Suprapubic skin (tissue), 4 donors: ENCODE measurements around the gene MAML2.

Experiments used
- EP300 ChIP-seq: sonication (generic); formaldehyde crosslinking; IDR thresholded peaks from one replicate; pipeline ENCODE4 v1.6.1; 2017; ENCODE audit warnings: antibody characterized with exemption
- POLR2A ChIP-seq, 2 donors: fragments of 450-650 bp; IDR thresholded peaks; one replicate each; pipeline ENCODE4 v1.6.1; 2017; ENCODE audit warnings: antibody characterized with exemption in 2 of 2, mild to moderate bottlenecking in 2 of 2, moderate library complexity in 2 of 2
- POLR2AphosphoS5 ChIP-seq, 3 donors: sonication (generic); formaldehyde crosslinking; IDR thresholded peaks; one replicate each; pipeline ENCODE4 v1.6.1; 2017; ENCODE audit warnings: antibody characterized with exemption in 3 of 3
- TF ChIP-seq, protein P1 (sequence below), 2 donors: fragments of 200-600 bp in 1 of 2; fragments of 450-650 bp in 1 of 2; sonication (generic) in 1 of 2; IDR thresholded peaks; one replicate each; pipeline ENCODE4 v1.5.1; 2016 to 2019; ENCODE audit warnings: antibody characterized with exemption in 2 of 2, mild to moderate bottlenecking in 1 of 2, moderate library complexity in 1 of 2

DNA sequence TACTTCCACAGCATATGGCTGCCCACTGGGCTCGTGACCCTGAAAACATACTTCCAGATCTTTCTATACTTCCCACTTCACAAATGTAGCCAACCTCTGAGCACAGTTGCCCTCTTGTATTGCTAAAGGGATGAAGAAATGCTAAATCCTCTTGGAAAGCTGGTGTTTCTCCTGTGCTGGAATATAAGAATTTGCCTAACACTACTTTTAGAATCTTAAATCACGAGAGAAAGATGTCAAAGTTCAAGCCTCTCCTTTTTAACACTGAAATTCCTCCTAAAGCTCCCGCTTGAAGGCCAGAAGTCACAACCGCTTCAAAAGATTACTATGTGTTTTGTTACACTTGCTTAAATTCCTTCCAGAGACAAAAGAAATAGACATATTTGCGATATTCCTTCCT is 21.9 kb downstream of the MAML2 start:
- TF ChIP-seq, protein P1, sequence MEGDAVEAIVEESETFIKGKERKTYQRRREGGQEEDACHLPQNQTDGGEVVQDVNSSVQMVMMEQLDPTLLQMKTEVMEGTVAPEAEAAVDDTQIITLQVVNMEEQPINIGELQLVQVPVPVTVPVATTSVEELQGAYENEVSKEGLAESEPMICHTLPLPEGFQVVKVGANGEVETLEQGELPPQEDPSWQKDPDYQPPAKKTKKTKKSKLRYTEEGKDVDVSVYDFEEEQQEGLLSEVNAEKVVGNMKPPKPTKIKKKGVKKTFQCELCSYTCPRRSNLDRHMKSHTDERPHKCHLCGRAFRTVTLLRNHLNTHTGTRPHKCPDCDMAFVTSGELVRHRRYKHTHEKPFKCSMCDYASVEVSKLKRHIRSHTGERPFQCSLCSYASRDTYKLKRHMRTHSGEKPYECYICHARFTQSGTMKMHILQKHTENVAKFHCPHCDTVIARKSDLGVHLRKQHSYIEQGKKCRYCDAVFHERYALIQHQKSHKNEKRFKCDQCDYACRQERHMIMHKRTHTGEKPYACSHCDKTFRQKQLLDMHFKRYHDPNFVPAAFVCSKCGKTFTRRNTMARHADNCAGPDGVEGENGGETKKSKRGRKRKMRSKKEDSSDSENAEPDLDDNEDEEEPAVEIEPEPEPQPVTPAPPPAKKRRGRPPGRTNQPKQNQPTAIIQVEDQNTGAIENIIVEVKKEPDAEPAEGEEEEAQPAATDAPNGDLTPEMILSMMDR (IDR thresholded peaks at IDR 0.05): no peak
- no peak for TF ChIP-seq POLR2AphosphoS5 (IDR thresholded peaks at IDR 0.05)
- no peak for TF ChIP-seq POLR2A (IDR thresholded peaks at IDR 0.05)
- TF ChIP-seq EP300: no peak
